Osteoblast (primary cell): ENCODE results near the gene CREG2. TPM values are rescaled to one million over a fixed set of nuclear protein-coding genes. Genes with fewer than 3 reads are reported as not detected.

Source experiments
- DNase-seq: peaks from one replicate; pipeline ENCODE4 v3.0.0; 2011; ENCODE audit warnings: low spot score, mixed read lengths; ENCODE audit not compliant: insufficient read length; ENCODE audit errors: missing footprints
- H2AFZ ChIP-seq: 2 replicates; pipeline ENCODE4 v1.6.0; 2011; ENCODE audit warnings: mild to moderate bottlenecking, low read length
- H3K27ac ChIP-seq: 2 replicates; pipeline ENCODE4 v1.5.1; 2011; ENCODE audit warnings: mild to moderate bottlenecking, low read depth, low read length, moderate library complexity
- H3K27me3 ChIP-seq: 2 replicates; pipeline ENCODE4 v1.6.0; 2012; ENCODE audit warnings: mild to moderate bottlenecking, control low read depth, inconsistent platforms, low read length, moderate library complexity; ENCODE audit not compliant: insufficient read depth
- H3K36me3 ChIP-seq: 2 replicates; pipeline ENCODE4 v1.5.1; 2011; ENCODE audit warnings: mild to moderate bottlenecking, low read length, control low read depth, moderate library complexity; ENCODE audit not compliant: insufficient read depth
- H3K4me1 ChIP-seq: 2 replicates; pipeline ENCODE4 v1.5.1; 2011; ENCODE audit warnings: mild to moderate bottlenecking, low read length, control low read depth, moderate library complexity; ENCODE audit not compliant: insufficient read depth
- H3K4me2 ChIP-seq: 2 replicates; pipeline ENCODE4 v1.6.0; 2011; ENCODE audit warnings: mild to moderate bottlenecking, low read length; ENCODE audit not compliant: insufficient read depth
- H3K4me3 ChIP-seq: fragments of 200-600 bp; sonication (generic); 3 replicates; pipeline ENCODE4 v1.5.1; 2012; ENCODE audit warnings: mild to moderate bottlenecking, low read length, inconsistent platforms; ENCODE audit not compliant: insufficient read depth
- H3K79me2 ChIP-seq: 2 replicates; pipeline ENCODE4 v1.6.0; 2012; ENCODE audit warnings: mild to moderate bottlenecking, low read length, control low read depth, inconsistent platforms; ENCODE audit not compliant: insufficient read depth
- H3K9me3 ChIP-seq: 2 replicates; pipeline ENCODE4 v1.5.1; 2011; ENCODE audit warnings: low read depth, low read length, control low read depth
- H4K20me1 ChIP-seq: 2 replicates; pipeline ENCODE4 v1.6.0; 2012; ENCODE audit warnings: mild to moderate bottlenecking, low read length, control low read depth; ENCODE audit not compliant: insufficient read depth
- total RNA-seq: library from RNA; depleted of rRNA; stranded (reverse); fragments of >200 nt; gene quantifications from 2 replicates; pipeline ENCODE4 v1.2.3, GENCODE V29; 2012
- TF ChIP-seq, protein P1 (sequence below): IDR thresholded peaks from 2 replicates; pipeline ENCODE4 v1.5.1; 2011; ENCODE audit warnings: mild to moderate bottlenecking, low read depth, low read length, moderate library complexity; ENCODE audit errors: extremely low read depth

Gene CREG2
- total RNA-seq, 1 donor: 0.36 TPM

DNA sequence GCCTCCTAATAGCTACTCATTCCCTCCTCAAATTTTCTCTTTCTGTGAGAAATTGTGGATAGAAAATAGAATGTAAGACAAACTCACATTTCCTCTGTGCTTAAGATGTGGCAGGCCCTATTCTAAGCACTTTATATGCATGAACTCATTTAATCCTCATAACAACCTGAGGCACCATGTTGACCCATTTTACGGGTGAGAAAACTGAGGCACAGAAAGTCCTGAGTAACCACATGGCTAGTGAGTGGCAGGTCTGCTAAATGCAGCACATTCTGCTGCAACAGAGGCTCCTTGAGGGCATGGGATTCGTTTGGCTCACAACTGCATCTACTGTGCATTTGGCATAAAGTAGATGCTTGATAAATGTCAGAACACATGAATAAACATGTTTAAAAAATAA lies 56.1 kb downstream of the CREG2 start:
- no peaks in the 10 kb centered on the region for H4K20me1 ChIP-seq
- H3K79me2 ChIP-seq: no peaks in the 10 kb centered on the region
- no peak for DNase-seq
- no peak overlapping the region for H3K4me3 ChIP-seq
- no peaks in the 10 kb centered on the region for H3K9me3 ChIP-seq
- H2AFZ ChIP-seq: no peak overlapping the region
- H3K27ac ChIP-seq: no peak overlapping the region
- TF ChIP-seq, protein P1, sequence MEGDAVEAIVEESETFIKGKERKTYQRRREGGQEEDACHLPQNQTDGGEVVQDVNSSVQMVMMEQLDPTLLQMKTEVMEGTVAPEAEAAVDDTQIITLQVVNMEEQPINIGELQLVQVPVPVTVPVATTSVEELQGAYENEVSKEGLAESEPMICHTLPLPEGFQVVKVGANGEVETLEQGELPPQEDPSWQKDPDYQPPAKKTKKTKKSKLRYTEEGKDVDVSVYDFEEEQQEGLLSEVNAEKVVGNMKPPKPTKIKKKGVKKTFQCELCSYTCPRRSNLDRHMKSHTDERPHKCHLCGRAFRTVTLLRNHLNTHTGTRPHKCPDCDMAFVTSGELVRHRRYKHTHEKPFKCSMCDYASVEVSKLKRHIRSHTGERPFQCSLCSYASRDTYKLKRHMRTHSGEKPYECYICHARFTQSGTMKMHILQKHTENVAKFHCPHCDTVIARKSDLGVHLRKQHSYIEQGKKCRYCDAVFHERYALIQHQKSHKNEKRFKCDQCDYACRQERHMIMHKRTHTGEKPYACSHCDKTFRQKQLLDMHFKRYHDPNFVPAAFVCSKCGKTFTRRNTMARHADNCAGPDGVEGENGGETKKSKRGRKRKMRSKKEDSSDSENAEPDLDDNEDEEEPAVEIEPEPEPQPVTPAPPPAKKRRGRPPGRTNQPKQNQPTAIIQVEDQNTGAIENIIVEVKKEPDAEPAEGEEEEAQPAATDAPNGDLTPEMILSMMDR: no peak
- no peaks in the 10 kb centered on the region for H3K4me1 ChIP-seq
- no peaks in the 10 kb centered on the region for H3K36me3 ChIP-seq
- H3K4me2 ChIP-seq: no peak overlapping the region
- H3K27me3 ChIP-seq: no peaks in the 10 kb centered on the region

DNA sequence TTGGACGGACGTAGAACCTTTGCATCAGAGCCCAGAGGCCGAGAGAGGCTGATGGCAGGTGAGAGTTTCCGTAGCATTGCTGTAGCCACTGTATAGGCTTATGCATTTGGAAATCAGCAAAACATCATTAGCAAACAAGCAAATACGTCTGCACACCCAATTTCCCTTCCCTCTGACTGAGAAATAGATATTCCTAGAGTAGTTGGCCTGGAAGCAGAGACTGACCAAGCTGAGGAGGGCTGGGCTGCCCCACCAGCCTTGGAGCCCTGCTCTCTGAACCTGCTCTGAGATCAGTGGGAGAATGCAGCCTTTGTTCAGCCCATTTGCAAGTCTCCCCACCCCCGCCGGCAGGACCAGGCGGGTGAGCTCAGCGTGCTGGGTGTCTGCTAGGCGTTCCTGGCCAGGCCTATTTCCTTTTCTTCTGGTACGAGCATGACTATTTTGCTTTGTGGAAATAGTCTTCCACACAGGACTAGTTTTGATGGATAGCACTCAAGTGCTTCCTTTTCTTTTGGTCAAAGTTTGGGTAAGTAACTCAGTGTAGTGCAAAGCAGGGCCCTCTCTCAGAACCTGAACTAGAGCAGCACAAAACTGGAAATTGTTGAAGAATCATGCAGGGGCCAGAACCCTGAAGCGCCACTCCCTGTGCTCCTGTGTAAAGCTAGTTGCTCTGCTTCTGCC lies 56.9 kb downstream of the CREG2 start:
- Histone ChIP-seq H3K27ac (no peak overlapping the region), H3K9me3 (no peaks in the 10 kb centered on the region), H3K4me3 (no peak overlapping the region), H3K36me3 (no peaks in the 10 kb centered on the region), H3K4me1 (no peaks in the 10 kb centered on the region), H3K79me2 (no peaks in the 10 kb centered on the region), H3K27me3 (no peaks in the 10 kb centered on the region), H3K4me2 (no peak overlapping the region), H4K20me1 (no peaks in the 10 kb centered on the region), H2AFZ (no peak overlapping the region)
- no peak for DNase-seq
- TF ChIP-seq, protein P1: no peak

DNA sequence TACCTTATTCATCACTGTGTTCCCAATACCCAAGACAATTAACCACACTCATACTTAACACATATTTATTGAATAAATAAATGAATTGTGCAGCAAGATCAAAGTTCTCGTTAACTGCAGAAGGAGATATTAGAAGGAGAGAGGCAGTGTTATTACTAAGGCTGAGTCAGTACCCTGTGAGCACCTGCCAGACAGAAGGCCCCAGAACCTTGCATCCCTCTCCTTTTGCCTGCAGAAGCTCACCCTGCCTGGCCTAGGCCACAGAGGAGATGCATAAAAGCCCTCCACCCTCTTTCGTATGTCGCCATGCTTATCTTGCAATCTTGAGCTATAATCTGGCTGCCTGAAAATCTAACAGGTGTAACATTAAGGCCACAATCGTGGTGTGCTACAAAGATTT lies 58.3 kb downstream of the CREG2 start:
- Histone ChIP-seq H3K36me3 (no peaks in the 10 kb centered on the region), H3K79me2 (no peaks in the 10 kb centered on the region), H3K4me3 (no peak overlapping the region), H3K27ac (no peak overlapping the region), H3K9me3 (no peaks in the 10 kb centered on the region), H3K4me1 (no peaks in the 10 kb centered on the region), H3K27me3 (no peaks in the 10 kb centered on the region), H4K20me1 (no peaks in the 10 kb centered on the region), H2AFZ (no peak overlapping the region), H3K4me2 (no peak overlapping the region)
- no peak for DNase-seq
- TF ChIP-seq, protein P1: no peak

DNA sequence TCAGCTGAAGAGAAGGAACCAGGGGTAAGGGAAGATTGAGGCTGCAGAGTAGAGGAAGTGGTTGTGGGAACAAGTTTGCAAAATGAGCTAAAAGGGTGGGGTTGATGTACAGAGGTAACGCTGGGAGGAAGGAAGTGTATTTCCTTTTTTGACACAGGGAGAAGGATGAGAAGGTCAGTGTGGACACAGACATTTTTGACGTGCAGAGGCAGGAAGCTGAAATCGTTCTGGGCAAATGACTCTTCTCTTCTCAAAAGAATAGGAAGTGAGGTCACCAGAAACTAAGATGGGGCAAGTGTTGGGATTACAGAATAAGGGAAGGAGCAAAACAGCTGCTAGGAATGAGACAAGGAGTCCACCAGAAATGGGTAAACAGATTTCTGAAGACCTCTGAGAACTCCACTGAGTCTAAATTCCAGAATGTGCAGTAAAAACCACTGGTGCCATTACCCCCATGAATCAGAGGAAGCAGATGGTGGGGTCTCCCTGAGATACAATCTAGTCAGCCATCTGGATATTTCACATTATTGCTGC lies 58.8 kb downstream of the CREG2 start:
- no peak overlapping the region for H3K27ac ChIP-seq
- H3K27me3 ChIP-seq: no peaks in the 10 kb centered on the region
- H4K20me1 ChIP-seq: no peaks in the 10 kb centered on the region
- H3K79me2 ChIP-seq: no peaks in the 10 kb centered on the region
- no peak overlapping the region for H3K4me2 ChIP-seq
- H3K36me3 ChIP-seq: no peaks in the 10 kb centered on the region
- H3K9me3 ChIP-seq: no peaks in the 10 kb centered on the region
- no peak overlapping the region for H3K4me3 ChIP-seq
- DNase-seq: no peak
- TF ChIP-seq, protein P1: no peak
- H3K4me1 ChIP-seq: no peaks in the 10 kb centered on the region
- peak overlapping the region; percentile 69 for H2AFZ ChIP-seq
